HepG2 (cell line): ENCODE data around the gene HSD3B7. TPM values are rescaled to one million over a fixed set of nuclear protein-coding genes. Genes with fewer than 3 reads are reported as not detected.

ENCODE experiments used
- CENPT ChIP-seq: sonication (generic); formaldehyde crosslinking; IDR thresholded peaks from 2 replicates; pipeline ENCODE4 v1.8.0; 2022; ENCODE audit warnings: low read depth, mild to moderate bottlenecking, moderate library complexity, missing genetic modification reagents
- CREM ChIP-seq, 2 experiments: sonication (generic) in 1 of 2; formaldehyde crosslinking in 1 of 2; IDR thresholded peaks; 2 replicates each; pipeline versions ENCODE4 v1.4.0 to v1.6.1; 2016 to 2020; ENCODE audit warnings: antibody characterized with exemption in 1 of 2, mild to moderate bottlenecking in 1 of 2, missing genetic modification reagents in 1 of 2
- ELF1 ChIP-seq: sonication (generic); formaldehyde crosslinking; IDR thresholded peaks from 2 replicates; pipeline ENCODE4 v1.4.0; 2020; ENCODE audit warnings: missing genetic modification reagents
- ETV5 ChIP-seq: IDR thresholded peaks from 2 replicates; pipeline ENCODE4 v1.6.1; 2018; ENCODE audit warnings: missing biosample characterization, missing genetic modification reagents, inconsistent platforms, borderline replicate concordance
- GPN1 ChIP-seq: sonication (generic); formaldehyde crosslinking; IDR thresholded peaks from 2 replicates; pipeline ENCODE4 v1.5.1; 2020; ENCODE audit warnings: missing genetic modification reagents, borderline replicate concordance
- JUNB ChIP-seq: sonication (generic); formaldehyde crosslinking; IDR thresholded peaks from 2 replicates; pipeline ENCODE4 v1.8.0; 2022; ENCODE audit warnings: missing genetic modification reagents, mild to moderate bottlenecking, borderline replicate concordance
- MEIS1 ChIP-seq: sonication (generic); formaldehyde crosslinking; IDR thresholded peaks from 2 replicates; pipeline ENCODE4 v1.9.0; 2021; ENCODE audit warnings: mild to moderate bottlenecking, missing genetic modification reagents, moderate library complexity, borderline replicate concordance
- MTA1 ChIP-seq: sonication (generic); formaldehyde crosslinking; IDR thresholded peaks from 2 replicates; pipeline ENCODE4 v1.4.0; 2020; ENCODE audit warnings: missing genetic modification reagents, mild to moderate bottlenecking, borderline replicate concordance
- MXI1 ChIP-seq: IDR thresholded peaks from 3 replicates; pipeline ENCODE4 v1.6.1; 2012; ENCODE audit warnings: low read depth, low read length, inconsistent platforms, borderline replicate concordance
- NFE2L2 ChIP-seq: fragments of 150-350 bp; IDR thresholded peaks from 2 replicates; pipeline ENCODE4 v1.6.1; 2014; ENCODE audit warnings: low read length
- NKX3-1 ChIP-seq: sonication (generic); formaldehyde crosslinking; IDR thresholded peaks from 2 replicates; pipeline ENCODE4 v1.5.0; 2020; ENCODE audit warnings: missing genetic modification reagents
- SATB2 ChIP-seq: sonication (generic); formaldehyde crosslinking; IDR thresholded peaks from 2 replicates; pipeline ENCODE4 v1.5.0; 2020; ENCODE audit warnings: missing genetic modification reagents
- SMARCC2 ChIP-seq: fragments of 450-650 bp; IDR thresholded peaks from 2 replicates; pipeline ENCODE4 v1.6.1; 2017; ENCODE audit warnings: antibody characterized with exemption, mild to moderate bottlenecking
- SUZ12 ChIP-seq: fragments of 150-350 bp; IDR thresholded peaks from 2 replicates; pipeline ENCODE4 v1.6.1; 2014; ENCODE audit warnings: low read depth, low read length
- TBX3 ChIP-seq: fragments of 450-650 bp; IDR thresholded peaks from 2 replicates; pipeline ENCODE4 v1.6.1; 2017; ENCODE audit warnings: antibody characterized with exemption, mild to moderate bottlenecking, inconsistent platforms, borderline replicate concordance
- THAP11 ChIP-seq: IDR thresholded peaks from 2 replicates; pipeline ENCODE4 v1.6.1; 2016; ENCODE audit warnings: missing biosample characterization, missing genetic modification reagents
- U2AF2 ChIP-seq: fragments of 200-400 bp; formaldehyde crosslinking; IDR thresholded peaks from 2 replicates; pipeline ENCODE4 v1.6.1; 2017; ENCODE audit warnings: low read depth, mild to moderate bottlenecking, low read length
- UBTF ChIP-seq: sonication (generic); formaldehyde crosslinking; IDR thresholded peaks from 2 replicates; pipeline ENCODE4 v1.4.0; 2020; ENCODE audit warnings: mild to moderate bottlenecking, missing genetic modification reagents
- ZEB1 ChIP-seq: IDR thresholded peaks from 2 replicates; pipeline ENCODE4 v1.6.1; 2012; ENCODE audit warnings: mild to moderate bottlenecking, low read depth, inconsistent platforms; ENCODE audit not compliant: insufficient replicate concordance
- ZFP1 ChIP-seq: IDR thresholded peaks from 2 replicates; pipeline ENCODE4 v1.6.1; 2016
- ZFP36 ChIP-seq: fragments of 150-350 bp; IDR thresholded peaks from 2 replicates; pipeline ENCODE4 v1.6.1; 2018; ENCODE audit warnings: borderline replicate concordance, low read length, low read depth; ENCODE audit not compliant: partially characterized antibody
- ZMYM3 ChIP-seq: sonication (generic); formaldehyde crosslinking; IDR thresholded peaks from 2 replicates; pipeline ENCODE4 v1.5.1; 2020; ENCODE audit warnings: mild to moderate bottlenecking, missing genetic modification reagents
- ZNF143 ChIP-seq: sonication (generic); formaldehyde crosslinking; IDR thresholded peaks from 2 replicates; pipeline ENCODE4 v1.4.0; 2020; ENCODE audit warnings: missing genetic modification reagents
- ZNF292 ChIP-seq: sonication (generic); formaldehyde crosslinking; IDR thresholded peaks from 2 replicates; pipeline ENCODE4 v1.8.1; 2022; ENCODE audit warnings: mild to moderate bottlenecking, low read depth, missing genetic modification reagents, borderline replicate concordance
- ZNF33B ChIP-seq: sonication (generic); formaldehyde crosslinking; IDR thresholded peaks from 2 replicates; pipeline ENCODE4 v1.5.1; 2020; ENCODE audit warnings: mild to moderate bottlenecking, missing genetic modification reagents
- ZNF788 ChIP-seq: sonication (generic); formaldehyde crosslinking; IDR thresholded peaks from 2 replicates; pipeline ENCODE4 v1.5.0; 2020; ENCODE audit warnings: mild to moderate bottlenecking, missing genetic modification reagents, borderline replicate concordance
- ZNF792 ChIP-seq: IDR thresholded peaks from 2 replicates; pipeline ENCODE4 v1.6.1; 2016
- polyA plus RNA-seq, 8 experiments: library from polyadenylated mRNA; depleted of rRNA in 3 of 8; stranded (reverse) in 7 of 8; unstranded in 1 of 8; fragments of >200 nt; fragmentation: Illumina TruSeq in 4 of 8; extraction: Trizol in 4 of 8; gene quantifications; 2 replicates each; pipeline versions ENCODE4 v1.2.1 to v1.2.3, GENCODE V29; 2011 to 2016; ENCODE audit warnings: low read depth in 4 of 8, missing spikeins in 1 of 8, mixed read lengths in 1 of 8; ENCODE audit not compliant: insufficient read depth in 1 of 8
- total RNA-seq, 5 experiments: library from RNA; depleted of rRNA; stranded (reverse); fragments of >200 nt; fragmentation: Illumina TruSeq; extraction: Trizol; gene quantifications; 2 replicates each; pipeline ENCODE4 v1.2.3, GENCODE V29; 2016; ENCODE audit warnings: low read depth in 1 of 5
- TF ChIP-seq, protein P1 (sequence below): sonication (generic); formaldehyde crosslinking; IDR thresholded peaks from 2 replicates; pipeline ENCODE4 v1.8.0; 2022; ENCODE audit warnings: mild to moderate bottlenecking, missing genetic modification reagents, borderline replicate concordance

HSD3B7 gene
- total and polyA plus RNA-seq, 2 of the 13 experiments (the other 11 are each of a cell fraction or from before 2014, with no cell fraction given) = 32.9 to 69.7 TPM

DNA sequence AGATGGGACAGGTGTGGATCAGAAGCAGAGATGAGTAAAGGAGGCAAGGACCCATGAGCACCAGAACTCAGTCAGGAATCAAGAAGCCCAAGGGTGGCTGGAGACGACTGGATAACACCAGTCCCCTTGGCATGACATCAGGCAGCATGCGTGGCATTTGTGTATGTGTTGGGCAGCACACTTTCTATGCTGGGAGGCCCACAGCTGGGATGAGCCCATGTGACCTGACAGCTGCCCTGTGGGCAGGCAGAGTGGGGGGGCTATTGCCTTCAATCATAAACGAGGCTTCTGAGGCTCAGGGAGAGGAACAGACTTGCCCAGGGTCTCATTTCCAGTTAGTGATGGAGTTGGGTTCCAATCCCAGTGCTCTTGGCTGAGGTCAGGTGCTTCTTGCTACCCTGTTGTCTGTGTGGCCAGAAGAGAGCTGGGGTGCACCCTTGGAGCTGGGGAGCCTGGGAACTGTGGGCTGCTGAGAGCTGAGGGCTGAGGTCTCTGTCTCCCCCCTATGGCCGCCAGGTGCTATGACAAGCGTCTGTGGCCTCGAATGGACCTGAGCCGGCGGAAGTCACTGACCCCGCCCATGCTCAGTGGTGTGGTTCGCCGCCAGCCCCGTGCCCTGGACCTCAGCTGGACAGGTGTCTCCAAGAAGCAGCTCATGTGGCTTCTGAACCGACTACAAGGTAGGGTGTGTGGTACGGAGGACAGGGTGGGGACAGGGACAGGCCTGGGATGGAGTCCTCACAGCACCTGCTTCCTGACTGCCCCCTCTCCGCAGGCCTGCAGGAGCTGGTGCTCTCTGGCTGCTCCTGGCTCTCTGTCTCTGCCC is 43.2 kb upstream of the HSD3B7 start (continued):
- peak; percentile 84; the same call in 1 of the 2 replicates for TF ChIP-seq MEIS1 (CRISPR knock-in tag)
- TF ChIP-seq CENPT (CRISPR knock-in tag) = no peak
- TF ChIP-seq ETV5 (CRISPR knock-in tag) = peak; percentile 75
- TF ChIP-seq JUNB (CRISPR knock-in tag) = no peak
- peak; percentile 73; the same call in 1 of the 2 replicates for TF ChIP-seq MTA1 (CRISPR knock-in tag)
- 0 out of 2 replicates have a peak, but pooled peaks have one; percentile 17 for TF ChIP-seq ZNF792 (CRISPR knock-in tag)
- no peak for TF ChIP-seq SUZ12
- no peak for TF ChIP-seq SMARCC2
- 0 out of 2 replicates have a peak, but pooled peaks have one; percentile 17 for TF ChIP-seq ELF1
- TF ChIP-seq ZNF143 (CRISPR knock-in tag) = peak; percentile 76
- TF ChIP-seq ZNF788 (CRISPR knock-in tag) = peak; percentile 64; the same call in 1 of the 2 replicates
- peak; percentile 73; the same call in 1 of the 3 replicates for TF ChIP-seq MXI1
- no peak for TF ChIP-seq ZFP36
- no peak for TF ChIP-seq TBX3
- no peak for TF ChIP-seq ZEB1
- TF ChIP-seq SATB2 (CRISPR knock-in tag) = no peak
- TF ChIP-seq, protein P1, sequence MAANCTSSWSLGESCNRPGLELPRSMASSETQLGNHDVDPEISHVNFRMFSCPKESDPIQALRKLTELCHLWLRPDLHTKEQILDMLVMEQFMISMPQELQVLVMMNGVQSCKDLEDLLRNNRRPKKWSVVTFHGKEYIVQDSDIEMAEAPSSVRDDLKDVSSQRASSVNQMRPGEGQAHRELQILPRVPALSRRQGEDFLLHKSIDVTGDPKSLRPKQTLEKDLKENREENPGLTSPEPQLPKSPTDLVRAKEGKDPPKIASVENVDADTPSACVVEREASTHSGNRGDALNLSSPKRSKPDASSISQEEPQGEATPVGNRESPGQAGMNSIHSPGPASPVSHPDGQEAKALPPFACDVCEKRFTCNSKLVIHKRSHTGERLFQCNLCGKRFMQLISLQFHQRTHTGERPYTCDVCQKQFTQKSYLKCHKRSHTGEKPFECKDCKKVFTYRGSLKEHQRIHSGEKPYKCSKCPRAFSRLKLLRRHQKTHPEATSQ (CRISPR knock-in tag) = no peak
- no peak for TF ChIP-seq NKX3-1 (CRISPR knock-in tag)
- TF ChIP-seq NFE2L2 = no peak
- TF ChIP-seq ZMYM3 = 0 out of 2 replicates have a peak, but pooled peaks have one; percentile 29
- peak; percentile 80 for TF ChIP-seq THAP11 (CRISPR knock-in tag)
- TF ChIP-seq ZNF292 (CRISPR knock-in tag) = 0 out of 2 replicates have a peak, but pooled peaks have one; percentile 23
- no peak for TF ChIP-seq U2AF2
- TF ChIP-seq GPN1 = no peak
- TF ChIP-seq ZFP1 (CRISPR knock-in tag) = no peak
- TF ChIP-seq UBTF (CRISPR knock-in tag) = no peak; the same call in 1 of the 2 replicates
- no peak for TF ChIP-seq ZNF33B (CRISPR knock-in tag)
- TF ChIP-seq CREM (IDR thresholded peaks at IDR 0.05) = no peak
- TF ChIP-seq CREM (CRISPR knock-in tag; IDR thresholded peaks at IDR 0.05) = no peak
